ENCODE data around the gene SCARB1.
"Not testable (repeated sequence)": the region's sequence is repeated elsewhere in the genome, so short reads cannot be mapped to it uniquely, and the experiment has no call there.

The SCARB1 gene

DNA sequence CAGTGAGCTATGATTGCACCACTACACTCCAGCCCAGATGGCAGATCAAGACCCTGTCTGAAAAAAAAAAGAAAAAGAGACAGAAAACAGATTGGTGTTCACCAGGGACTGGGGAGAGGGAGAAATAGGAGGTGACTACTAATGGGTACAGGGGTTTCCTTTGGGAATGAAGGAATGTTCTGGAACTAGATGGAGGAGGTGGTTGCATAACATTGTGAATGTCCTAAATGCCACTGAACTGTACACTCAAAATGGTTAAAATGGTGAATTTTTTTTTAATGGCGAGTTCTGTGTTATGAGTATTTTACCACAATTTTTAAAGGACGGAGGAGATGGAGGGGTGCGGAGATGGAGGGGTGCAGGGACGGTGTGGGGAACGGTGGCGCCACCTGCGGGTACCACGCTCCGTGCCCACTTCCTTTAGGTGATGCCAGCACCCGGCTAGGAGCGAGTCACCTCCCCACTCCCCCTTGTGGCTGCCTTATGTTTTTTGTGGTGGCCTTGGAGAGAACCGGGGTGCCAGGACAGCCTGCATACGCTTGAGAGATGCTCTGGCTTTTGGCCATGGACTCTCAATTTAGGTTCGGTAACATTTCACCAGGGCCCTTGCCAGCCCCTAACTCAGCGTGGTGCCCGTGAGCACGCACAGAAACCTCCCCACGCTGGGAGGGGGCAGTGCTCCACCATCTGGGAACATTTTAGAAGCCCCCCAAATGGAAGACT lies 34.7 kb upstream of the SCARB1 start:
- H3K4me3 ChIP-seq (ENCODE audit: low read length): no peak overlapping the region
- TF ChIP-seq ZNF274 (IDR thresholded peaks at IDR 0.05; ENCODE audit: low read depth, low read length): no peak

DNA sequence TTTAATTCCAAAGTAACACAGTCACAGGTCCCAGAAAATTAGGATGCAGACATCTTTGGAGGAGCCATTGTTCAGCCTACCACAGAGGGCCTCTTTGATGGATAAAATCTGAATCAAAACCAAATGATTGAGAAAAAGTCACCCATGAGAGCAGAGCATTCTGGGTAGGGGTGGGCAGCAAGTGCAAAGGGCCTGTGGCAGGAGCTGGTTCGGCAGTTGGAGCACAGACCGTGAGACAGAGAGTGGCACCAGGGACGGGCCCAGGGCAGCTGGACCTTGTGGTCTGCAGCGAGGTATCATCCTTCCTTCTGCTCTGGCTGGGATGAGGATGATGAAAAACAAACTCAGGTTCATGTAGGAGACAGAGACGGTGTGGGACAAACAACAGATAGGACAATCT lies 32.8 kb upstream of the SCARB1 start:
- no peak for TF ChIP-seq ZNF274 (IDR thresholded peaks at IDR 0.05; ENCODE audit: low read depth, low read length)
- H3K4me3 ChIP-seq (ENCODE audit: low read length): no peak overlapping the region

DNA sequence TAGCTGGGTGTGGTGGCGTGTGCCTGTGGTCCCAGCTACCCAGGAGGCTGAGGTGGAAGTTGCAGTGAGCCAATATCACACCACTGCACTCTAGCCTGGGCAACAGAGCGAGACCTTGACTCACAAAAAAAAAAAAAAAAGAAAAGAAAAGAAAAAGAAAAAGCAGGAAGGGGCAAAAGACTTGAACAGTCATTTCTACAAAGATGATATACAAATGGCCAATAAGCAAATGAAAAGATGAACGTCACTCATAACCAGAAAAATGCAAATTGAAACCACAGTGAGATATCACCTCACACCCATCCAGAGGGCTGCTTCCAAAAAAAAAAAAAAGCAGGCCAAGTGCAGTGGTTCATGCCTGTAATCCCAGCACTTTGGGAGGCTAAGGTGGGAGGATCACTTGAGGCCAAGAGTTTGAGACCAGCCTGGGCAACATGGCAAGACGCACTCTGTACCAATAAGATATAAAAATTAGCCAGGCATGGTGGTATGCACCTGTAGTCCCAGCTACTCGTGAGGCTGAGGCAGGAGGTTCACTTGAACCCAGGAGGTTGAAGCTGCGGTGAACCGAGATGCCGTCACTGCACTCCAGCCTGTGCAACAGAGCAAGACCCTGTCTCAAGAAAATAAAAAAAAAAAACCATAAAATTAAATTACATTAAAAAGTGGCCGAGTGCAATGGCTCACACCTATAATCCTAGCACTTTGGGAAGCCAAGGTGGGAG lies 30.3 kb upstream of the SCARB1 start:
- H3K4me3 ChIP-seq (ENCODE audit: low read length): no peak overlapping the region
- no peak for TF ChIP-seq ZNF274 (IDR thresholded peaks at IDR 0.05; ENCODE audit: low read depth, low read length)

DNA sequence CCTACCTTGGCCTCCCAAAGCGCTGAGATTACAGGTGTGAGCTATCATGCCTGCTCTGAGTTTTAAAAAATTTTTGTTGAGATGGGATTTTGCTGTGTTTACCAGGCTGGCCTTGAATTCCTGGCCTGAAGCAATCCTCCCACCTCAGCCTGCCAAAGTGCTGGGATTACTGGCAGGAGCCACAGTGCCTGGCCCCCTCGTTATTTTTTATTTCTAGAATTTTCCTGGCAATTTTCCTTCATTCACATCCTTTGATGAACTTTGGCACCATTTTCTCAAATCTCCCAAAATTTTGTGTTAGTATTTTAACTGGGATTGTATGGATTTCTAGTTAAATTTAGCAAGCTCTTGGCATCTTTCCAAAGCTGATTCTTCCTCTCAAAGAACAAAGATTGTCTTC lies 24.6 kb upstream of the SCARB1 start:
- no peak for TF ChIP-seq ZNF274 (IDR thresholded peaks at IDR 0.05; ENCODE audit: low read depth, low read length)
- H3K4me3 ChIP-seq (ENCODE audit: low read length): no peak overlapping the region

DNA sequence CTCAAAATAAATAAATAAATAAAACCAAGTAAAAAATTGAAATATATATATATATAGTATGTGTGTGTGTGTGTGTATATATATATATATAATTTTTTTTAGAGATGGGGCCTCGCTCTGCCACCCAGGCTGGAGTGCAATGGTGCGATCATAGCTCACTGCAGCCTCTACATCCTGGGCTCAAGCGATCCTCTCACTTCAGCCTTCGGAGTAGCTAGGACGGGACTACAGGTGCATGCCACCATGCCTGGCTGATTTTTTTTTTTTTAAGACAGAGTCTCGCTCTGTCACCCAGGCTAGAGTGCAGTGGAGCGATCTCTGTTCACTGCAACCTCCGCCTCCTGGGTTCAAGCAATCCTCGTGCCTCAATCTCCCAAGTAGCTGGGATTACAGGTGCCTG lies 24.1 kb upstream of the SCARB1 start:
- H3K4me3 ChIP-seq (ENCODE audit: low read length): not testable (repeated sequence)

DNA sequence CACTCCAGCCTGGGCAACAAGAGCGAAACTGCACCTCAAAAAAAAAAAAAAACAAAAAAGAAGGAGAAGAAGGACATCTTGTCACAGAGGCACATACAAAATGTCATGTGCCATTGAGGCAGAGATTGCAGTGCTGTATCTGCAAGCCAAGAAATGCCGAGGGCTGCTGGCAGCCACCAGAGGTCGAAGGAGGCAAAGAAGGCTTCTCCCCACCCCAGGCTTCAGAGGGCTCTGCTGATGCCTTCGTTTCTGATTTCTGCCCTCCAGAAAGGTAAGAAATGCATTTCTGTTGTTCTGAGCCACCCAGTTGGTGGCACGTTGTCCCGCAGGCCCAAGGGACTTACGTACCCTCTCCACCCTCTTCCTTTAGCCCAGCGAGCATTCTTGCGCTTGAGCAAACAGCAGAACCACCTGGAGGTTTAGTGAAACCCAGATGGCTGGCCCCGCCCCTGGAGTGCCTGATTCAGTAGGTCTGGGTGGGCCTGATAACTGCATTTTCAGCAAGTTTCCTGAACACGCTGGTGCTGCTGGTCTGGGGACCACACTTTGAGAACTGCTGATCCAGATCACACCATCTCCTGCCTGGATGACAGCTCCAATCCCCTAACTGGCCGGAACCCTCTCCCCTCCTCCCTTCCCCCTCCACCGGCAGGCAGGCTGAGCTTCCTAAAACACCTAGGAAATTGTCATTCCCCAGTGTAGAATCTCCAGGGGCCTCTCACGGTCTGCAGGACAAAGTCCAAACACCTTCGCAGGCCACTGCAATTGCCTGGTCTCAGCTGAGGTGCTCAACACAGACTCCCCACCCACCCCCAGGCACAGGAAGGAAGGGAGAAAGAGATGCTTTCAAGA lies 21.1 kb upstream of the SCARB1 start:
- no peak for TF ChIP-seq ZNF274 (IDR thresholded peaks at IDR 0.05; ENCODE audit: low read depth, low read length)
- no peak overlapping the region for H3K4me3 ChIP-seq (ENCODE audit: low read length)

DNA sequence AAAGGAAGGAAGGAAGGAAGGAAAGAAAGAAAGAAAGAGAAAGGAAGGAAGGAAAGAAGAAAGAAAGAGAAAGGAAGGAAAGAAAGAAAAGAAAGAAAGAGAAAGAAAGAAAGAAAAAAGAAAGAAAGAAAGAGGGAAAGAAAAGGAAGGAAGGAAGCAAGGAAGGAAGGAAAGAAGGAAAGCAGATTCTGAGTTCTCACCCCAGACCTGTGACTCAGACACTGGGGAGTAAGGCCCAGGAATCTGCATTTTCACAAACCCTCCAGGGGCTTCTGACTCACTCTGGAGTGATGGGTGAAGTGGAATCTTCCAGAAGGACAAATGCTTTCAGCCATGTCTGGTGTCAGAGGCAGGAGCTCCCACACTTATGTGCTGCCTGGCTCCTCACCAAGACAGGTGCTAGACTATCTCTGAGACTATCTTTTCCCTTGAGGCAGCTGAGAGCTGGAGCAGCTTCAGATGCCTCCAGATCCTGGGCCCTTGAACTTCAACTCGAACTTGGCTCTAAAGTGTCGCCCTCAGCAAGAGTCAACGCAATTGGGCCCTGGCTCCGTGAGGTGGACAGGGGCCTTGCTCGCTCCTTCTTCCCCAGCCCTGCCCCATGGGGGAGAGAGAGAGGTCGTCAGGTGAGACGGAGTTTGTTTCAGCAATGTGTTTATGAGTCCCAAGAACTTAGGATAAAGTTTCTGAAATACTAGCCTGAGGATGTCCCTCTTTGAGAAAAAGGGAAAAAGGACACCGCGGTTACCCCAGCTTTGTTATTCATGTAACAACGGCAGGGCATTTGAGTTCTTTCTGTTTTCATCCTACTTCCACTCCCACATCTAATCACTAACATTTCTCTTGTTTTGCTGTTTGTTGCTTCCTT lies 19.8 kb upstream of the SCARB1 start:
- no peak overlapping the region for H3K4me3 ChIP-seq (ENCODE audit: low read length)
- TF ChIP-seq ZNF274 (IDR thresholded peaks at IDR 0.05; ENCODE audit: low read depth, low read length): no peak

DNA sequence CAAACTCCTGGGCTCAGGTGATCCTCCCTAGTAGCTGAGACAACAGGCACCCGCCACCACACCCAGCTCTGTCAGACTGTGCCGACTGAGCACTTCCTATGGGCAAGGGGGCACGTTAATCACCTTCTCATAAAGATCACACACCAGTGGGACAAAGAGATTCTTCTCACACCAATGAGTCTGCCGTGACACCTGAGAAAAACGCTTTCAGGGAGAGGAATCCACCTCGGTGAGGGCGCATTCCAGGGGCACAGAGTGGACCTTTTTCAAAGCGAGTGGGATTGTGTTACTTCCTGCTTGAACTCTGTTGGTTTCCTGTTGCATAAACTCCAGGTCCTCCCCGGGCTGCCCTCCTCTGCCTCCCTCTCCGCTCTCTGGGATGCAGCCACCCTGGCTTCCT lies 17.5 kb upstream of the SCARB1 start:
- H3K4me3 ChIP-seq (ENCODE audit: low read length): no peak overlapping the region
- TF ChIP-seq ZNF274 (IDR thresholded peaks at IDR 0.05; ENCODE audit: low read depth, low read length): no peak

DNA sequence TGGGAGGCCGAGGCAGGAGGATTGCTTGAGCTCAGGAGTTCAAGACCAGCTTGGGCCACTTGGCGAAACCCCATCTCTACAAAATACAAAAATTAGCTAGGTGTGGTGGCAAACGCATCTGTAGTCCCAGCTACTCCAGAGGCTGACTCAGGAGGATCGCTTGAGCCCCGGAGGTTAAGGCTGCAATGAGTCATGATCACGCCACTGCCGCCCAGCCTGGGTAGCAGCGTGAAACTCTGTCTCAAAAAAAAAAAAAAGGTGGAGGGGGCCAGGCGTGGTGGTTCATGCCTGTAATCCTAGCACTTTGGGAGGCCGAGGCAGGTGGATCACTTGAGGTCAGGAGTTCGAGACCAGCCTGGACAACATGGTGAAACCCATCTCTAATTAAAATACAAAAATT lies 16.7 kb upstream of the SCARB1 start:
- H3K4me3 ChIP-seq (ENCODE audit: low read length): not testable (repeated sequence)

DNA sequence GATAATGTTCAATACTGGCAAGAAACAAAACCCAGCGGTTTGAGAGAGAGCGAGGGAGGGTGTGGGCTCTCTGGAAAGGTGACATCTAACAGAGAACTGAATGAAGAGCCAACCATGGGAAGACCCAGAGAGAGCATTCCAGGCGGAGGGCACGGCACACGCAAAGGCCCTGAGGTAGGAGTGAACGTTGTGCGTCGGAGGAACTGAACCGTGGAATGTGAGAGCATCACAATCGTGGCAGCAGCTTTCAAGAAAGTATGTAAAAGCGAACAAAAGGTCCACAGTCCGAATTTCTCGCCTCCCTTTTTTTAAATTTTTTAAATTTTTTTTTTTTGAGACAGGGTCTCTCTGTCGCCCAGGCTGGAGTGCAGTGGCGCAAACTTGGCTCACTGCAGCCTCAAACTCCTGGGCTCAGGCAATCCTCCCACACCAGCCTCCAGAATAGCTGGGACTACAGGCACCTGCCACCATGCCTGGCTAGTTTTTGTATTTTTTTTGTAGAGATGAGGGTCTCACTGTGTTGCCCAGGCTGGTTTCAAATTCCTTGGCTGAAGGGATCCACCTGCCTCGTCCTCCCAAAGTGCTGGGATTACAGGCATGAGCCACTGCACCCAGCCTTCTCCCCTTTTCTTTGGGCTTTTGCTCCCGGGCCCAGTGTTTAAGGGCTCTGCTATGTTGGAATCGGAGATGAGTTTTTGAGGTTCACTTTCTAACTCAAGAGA lies 15.3 kb upstream of the SCARB1 start:
- no peak overlapping the region for H3K4me3 ChIP-seq (ENCODE audit: low read length)
- no peak for TF ChIP-seq ZNF274 (IDR thresholded peaks at IDR 0.05; ENCODE audit: low read depth, low read length)

DNA sequence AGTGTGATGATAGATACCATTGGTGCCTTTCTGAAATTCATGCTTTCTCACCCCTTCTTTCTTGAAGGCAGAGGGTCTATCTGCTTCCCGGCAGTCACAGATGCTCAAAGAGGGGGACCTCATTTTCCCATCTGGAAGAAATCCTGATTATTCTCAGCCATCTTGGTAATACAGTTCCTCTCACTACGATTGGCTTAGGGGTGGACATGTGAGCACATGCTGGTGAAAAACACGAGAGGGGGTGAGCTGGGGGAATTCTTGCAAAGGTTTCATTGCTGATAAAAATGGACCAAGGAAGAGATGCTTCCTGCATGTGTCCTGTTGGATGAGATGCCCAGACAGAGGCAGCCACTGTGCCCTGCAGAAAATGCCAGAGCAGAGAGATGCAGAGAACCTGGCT lies 13.8 kb upstream of the SCARB1 start:
- TF ChIP-seq ZNF274 (IDR thresholded peaks at IDR 0.05; ENCODE audit: low read depth, low read length): no peak
- no peak overlapping the region for H3K4me3 ChIP-seq (ENCODE audit: low read length)

DNA sequence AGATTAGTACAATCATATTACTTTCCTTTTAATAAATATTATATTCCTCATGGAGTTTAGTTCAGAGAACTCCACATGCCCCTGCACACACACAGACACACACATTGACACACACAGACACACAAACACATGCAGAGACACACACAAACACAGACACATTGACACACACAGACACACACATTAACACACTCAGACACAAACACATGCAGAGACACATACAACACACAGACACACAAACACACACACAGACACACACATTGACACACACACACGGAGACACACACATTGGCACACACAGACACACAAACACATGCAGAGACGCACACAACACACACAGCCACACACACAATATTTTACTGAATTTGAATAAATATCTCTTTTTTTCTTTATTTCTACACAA lies 12.5 kb upstream of the SCARB1 start:
- TF ChIP-seq ZNF274 (IDR thresholded peaks at IDR 0.05; ENCODE audit: low read depth, low read length): no peak
- no peak overlapping the region for H3K4me3 ChIP-seq (ENCODE audit: low read length)

DNA sequence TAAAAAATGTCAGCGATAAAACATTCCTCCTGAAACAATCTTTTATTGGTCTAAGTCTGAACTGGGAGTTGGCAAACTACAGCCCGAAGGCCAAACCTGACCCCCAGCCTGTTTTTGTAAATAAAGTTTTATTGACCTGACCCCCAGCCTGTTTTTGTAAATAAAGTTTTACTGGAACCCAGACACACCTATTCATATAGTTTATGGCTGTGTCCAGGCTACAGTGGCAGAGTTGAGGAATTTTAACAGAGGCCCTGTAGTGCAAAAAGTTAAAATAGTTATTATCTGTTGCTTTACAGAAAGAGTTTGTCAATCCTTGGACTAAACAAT lies 12.1 kb upstream of the SCARB1 start:
- H3K4me3 ChIP-seq (ENCODE audit: low read length): no peak overlapping the region
- no peak for TF ChIP-seq ZNF274 (IDR thresholded peaks at IDR 0.05; ENCODE audit: low read depth, low read length)

Data from GM08714 (cell line).